ENCODE data around the gene RFC3. TPM values are rescaled to one million over a fixed set of nuclear protein-coding genes. Genes with fewer than 3 reads are reported as not detected.

RFC3 gene
- total and polyA plus RNA-seq, 9 of the 15 experiments (the other 6 are each of a cell fraction or from before 2014, with no cell fraction given) = 31.3 to 94.0 (median 54.0) TPM

GRCh38 chr13:33828431-33829129, 10.6 kb downstream of the RFC3 start:
- WGBS (ENCODE audit: insufficient coverage, low coverage, missing lambda C conversion rate) = 91% methylated on average over 7 of the region's 7 CpGs
- FAIRE-seq (no peak), ATAC-seq (no peak), DNase-seq (ENCODE audit: extremely low read depth in 1 of 4, low spot score in 3 of 4) (no peak)
- Histone ChIP-seq H3K36me3 (ENCODE audit: control insufficient read depth, insufficient read depth, low read length) (peaks cover 94% of the 10 kb centered on the region), H3K9ac (ENCODE audit: insufficient read depth in 1 of 2, low read depth in 2 of 2, low read length in 2 of 2) (no peak overlapping the region), H3K4me3 (no peak overlapping the region), H3K9me1 (ENCODE audit: control insufficient read depth, insufficient read depth, low read length) (no peaks in the 10 kb centered on the region), H2AFZ (ENCODE audit: low read depth, low read length) (no peak overlapping the region), H3K4me1 (replicated peaks in 1 of 2; ENCODE audit: control insufficient read depth in 2 of 2, insufficient read depth in 2 of 2, low read length in 2 of 2) (no peaks in the 10 kb centered on the region), H4K20me1 (replicated peaks; ENCODE audit: control insufficient read depth, insufficient read depth, low read length) (no peaks in the 10 kb centered on the region), H3K27me3 (ENCODE audit: control insufficient read depth in 2 of 2, insufficient read depth in 2 of 2, low read length in 2 of 2) (no peaks in the 10 kb centered on the region), H3K9me3 (replicated peaks; ENCODE audit: control insufficient read depth, insufficient read depth, low read depth, low read length) (no peaks in the 10 kb centered on the region), H3K4me2 (ENCODE audit: insufficient read depth, low read length) (no peak overlapping the region), H3K27ac (ENCODE audit: extremely low read depth, low read depth, low read length) (no peak overlapping the region; the same call in 2 of the 3 replicates), H3K79me2 (ENCODE audit: control insufficient read depth, insufficient read depth, low read length) (peaks cover 32% of the 10 kb centered on the region; the same call in 2 of the 3 replicates)
- intact Hi-C loops (cut with micrococcal nuclease) = no loop called here
- BruUV-seq (replicated peaks) = no TSS peak
- ChIA-PET CTCF (ENCODE audit: low intra/inter-chr PET ratio) (no interaction called here), POLR2A (interaction anchor here (0.9 to 1.3 kb wide), 3 partner anchors 10 to 18 kb away, joined by 3 to 5 read pairs (median 3); partner anchors contain the start of gene RFC3)
- in situ Hi-C loops (cut with MboI) = no loop called here
- TF ChIP-seq ZC3H8 (IDR thresholded peaks at IDR 0.05) (no peak), ZFX (CRISPR knock-in tag; IDR thresholded peaks at IDR 0.05) (no peak), ETV5 (CRISPR knock-in tag; IDR thresholded peaks at IDR 0.05; ENCODE audit: low read depth) (no peak), PML (IDR thresholded peaks at IDR 0.05; ENCODE audit: low read length) (no peak)

- FAIRE-seq (no peak), DNase-seq (ENCODE audit: extremely low read depth in 1 of 4, low spot score in 3 of 4) (no peak), ATAC-seq (no peak)
- WGBS (ENCODE audit: insufficient coverage, low coverage, missing lambda C conversion rate) = 97% methylated on average over 4 of the region's 4 CpGs
- in situ Hi-C loops (cut with MboI) (no loop called here), intact Hi-C loops (cut with micrococcal nuclease) (no loop called here)
- Histone ChIP-seq H3K4me3 (no peak overlapping the region), H4K20me1 (replicated peaks; ENCODE audit: control insufficient read depth, insufficient read depth, low read length) (no peaks in the 10 kb centered on the region), H3K4me2 (ENCODE audit: insufficient read depth, low read length) (no peak overlapping the region), H3K27ac (ENCODE audit: extremely low read depth, low read depth, low read length) (no peak overlapping the region), H2AFZ (ENCODE audit: low read depth, low read length) (no peak overlapping the region), H3K36me3 (ENCODE audit: control insufficient read depth, insufficient read depth, low read length) (peaks cover 93% of the 10 kb centered on the region), H3K27me3 (ENCODE audit: control insufficient read depth in 2 of 2, insufficient read depth in 2 of 2, low read length in 2 of 2) (no peaks in the 10 kb centered on the region), H3K79me2 (ENCODE audit: control insufficient read depth, insufficient read depth, low read length) (no peaks in the 10 kb centered on the region; the same call in 2 of the 3 replicates), H3K9ac (ENCODE audit: insufficient read depth in 1 of 2, low read depth in 2 of 2, low read length in 2 of 2) (no peak overlapping the region), H3K9me3 (replicated peaks; ENCODE audit: control insufficient read depth, insufficient read depth, low read depth, low read length) (no peaks in the 10 kb centered on the region), H3K4me1 (replicated peaks in 1 of 2; ENCODE audit: control insufficient read depth in 2 of 2, insufficient read depth in 2 of 2, low read length in 2 of 2) (no peaks in the 10 kb centered on the region), H3K9me1 (ENCODE audit: control insufficient read depth, insufficient read depth, low read length) (no peaks in the 10 kb centered on the region)
- ChIA-PET POLR2A (interaction anchor here (1.2 to 1.7 kb wide), 2 partner anchors 10 to 15 kb away, joined by 3 to 6 read pairs; partner anchors contain the start of gene RFC3), CTCF (ENCODE audit: low intra/inter-chr PET ratio) (no interaction called here)
- no TSS peak for BruUV-seq (replicated peaks)
- no peak for TF ChIP-seq ZKSCAN3 (CRISPR knock-in tag; IDR thresholded peaks at IDR 0.05)
- no peak for TF ChIP-seq FOXJ2 (tag; IDR thresholded peaks at IDR 0.05)
- TF ChIP-seq ETS2 (tag; IDR thresholded peaks at IDR 0.05; ENCODE audit: borderline replicate concordance, poor library complexity, severe bottlenecking) = no peak
- no peak for TF ChIP-seq BRD9 (IDR thresholded peaks at IDR 0.05; ENCODE audit: low read depth, partially characterized antibody)
- TF ChIP-seq ZNF830 (CRISPR knock-in tag; IDR thresholded peaks at IDR 0.05) = no peak
- no peak for TF ChIP-seq MLLT1 (IDR thresholded peaks at IDR 0.05)
- no peak for TF ChIP-seq DNMT1 (IDR thresholded peaks at IDR 0.05)
- no peak for TF ChIP-seq SP2 (IDR thresholded peaks at IDR 0.05; ENCODE audit: extremely low read depth, low read depth, low read length, poor library complexity, severe bottlenecking)
- no peak for TF ChIP-seq ZNF3 (CRISPR knock-in tag; IDR thresholded peaks at IDR 0.05)
- TF ChIP-seq SIRT6 (IDR thresholded peaks at IDR 0.05; ENCODE audit: low read depth, low read length) = no peak
- TF ChIP-seq ZBTB8A (IDR thresholded peaks at IDR 0.05; ENCODE audit: partially characterized antibody) = no peak
- no peak for TF ChIP-seq EHMT2 (IDR thresholded peaks at IDR 0.05)
These were observed 14.9 kb downstream of the RFC3 start for GRCh38 chr13:33832872-33833271.
